Left lobe of liver (tissue), 2 donors: ENCODE results near the gene ADAM23. TPM values are rescaled to one million over a fixed set of nuclear protein-coding genes. Genes with fewer than 3 reads are reported as not detected.
"Not testable (repeated sequence)": the region's sequence is repeated elsewhere in the genome, so short reads cannot be mapped to it uniquely, and the experiment has no call there.

Experiments
- ATAC-seq: fragments of 200-7000 bp; cut with Tn5 transposase; one replicate; pipeline ENCODE4 v1.9.1; 2020; ENCODE audit warnings: mild to moderate bottlenecking, moderate library complexity
- DNase-seq: peaks from one replicate; pipeline ENCODE4 v3.0.0-alpha.2; 2020; ENCODE audit warnings: low spot score
- total RNA-seq: library from RNA; stranded (reverse); gene quantifications from one replicate; pipeline ENCODE4 v1.2.1, GENCODE V29; 2021
- donor health status: DM: no; HTN: no; CAD: no; lungs with moderate emphysema.
- donor health status: DM: no; HTN: yes; CAD: no.

ADAM23 gene
- 0.03 TPM for total RNA-seq

GRCh38 chr2:206442833-206443734, at the start of gene ADAM23:
TSS of gene ADAM23 (plus strand) at chr2:206443532. CDS start at chr2:206443867, 335 bp downstream.
- DNase-seq = no peak

GRCh38 chr2:206396211-206396610, 47.1 kb upstream of the ADAM23 start:
- no peak for ATAC-seq
- DNase-seq = no peak

More at GRCh38 chr2:206442833-206443734, at the start of gene ADAM23:
- ATAC-seq = peak; percentile 18

- not testable (repeated sequence) for ATAC-seq, DNase-seq
These were observed 40.3 kb upstream of the ADAM23 start for GRCh38 chr2:206402956-206403569.

- ATAC-seq (no peak), DNase-seq (no peak)
These were observed 34.7 kb upstream of the ADAM23 start for GRCh38 chr2:206408323-206409320.

GRCh38 chr2:206410714-206411113, 32.6 kb upstream of the ADAM23 start:
- DNase-seq (no peak), ATAC-seq (no peak)

GRCh38 chr2:206415618-206416243, 27.6 kb upstream of the ADAM23 start:
- DNase-seq = no peak
- no peak for ATAC-seq

GRCh38 chr2:206418968-206419367, 24.4 kb upstream of the ADAM23 start:
- no peak for DNase-seq
- no peak for ATAC-seq

GRCh38 chr2:206420721-206421120, 22.6 kb upstream of the ADAM23 start:
- DNase-seq = no peak
- no peak for ATAC-seq

GRCh38 chr2:206422493-206422892, 20.8 kb upstream of the ADAM23 start:
- no peak for DNase-seq
- no peak for ATAC-seq

- ATAC-seq (no peak), DNase-seq (no peak)
These were observed 20.2 kb upstream of the ADAM23 start for GRCh38 chr2:206423147-206423546.

GRCh38 chr2:206424134-206424533, 19.2 kb upstream of the ADAM23 start:
- ATAC-seq (no peak), DNase-seq (no peak)

GRCh38 chr2:206428783-206429182, 14.5 kb upstream of the ADAM23 start:
- no peak for DNase-seq
- no peak for ATAC-seq

GRCh38 chr2:206430452-206430851, 12.9 kb upstream of the ADAM23 start:
- DNase-seq = no peak
- no peak for ATAC-seq

GRCh38 chr2:206431439-206431838, 11.9 kb upstream of the ADAM23 start:
- no peak for ATAC-seq
- DNase-seq = no peak

GRCh38 chr2:206432193-206433082, 10.9 kb upstream of the ADAM23 start:
- ATAC-seq = no peak

GRCh38 chr2:206433190-206433589, 10.1 kb upstream of the ADAM23 start:
- DNase-seq (no peak), ATAC-seq (no peak)

More at GRCh38 chr2:206432193-206433082, 10.9 kb upstream of the ADAM23 start:
- no peak for DNase-seq

- no peak for DNase-seq
- ATAC-seq = no peak
These were observed 9.6 kb upstream of the ADAM23 start for GRCh38 chr2:206433686-206434085.

- ATAC-seq (peak; percentile 21), DNase-seq (no peak)
These were observed 7.6 kb upstream of the ADAM23 start for GRCh38 chr2:206435742-206436141.

- ATAC-seq = no peak
- DNase-seq = no peak
These were observed 5.1 kb upstream of the ADAM23 start for GRCh38 chr2:206438196-206438724.
